Stimulated activated CD8-positive, alpha-beta memory T cell treated with anti-CD3 and anti-CD28 coated beads, Interleukin-2, amount 100 ng/mL, for 1 hour (primary cell): ENCODE measurements around the gene ALDH6A1.
A peak's percentile ranks its signal among the peaks of the same experiment; 100 is the strongest.
"Not testable (repeated sequence)": the region's sequence is repeated elsewhere in the genome, so short reads cannot be mapped to it uniquely, and the experiment has no call there.

Experiments used
- DNase-seq, 2 donors: peaks; one replicate each; pipeline ENCODE4 v3.0.0-alpha.2; 2020; ENCODE audit warnings: low read depth in 2 of 2

The ALDH6A1 gene

DNA sequence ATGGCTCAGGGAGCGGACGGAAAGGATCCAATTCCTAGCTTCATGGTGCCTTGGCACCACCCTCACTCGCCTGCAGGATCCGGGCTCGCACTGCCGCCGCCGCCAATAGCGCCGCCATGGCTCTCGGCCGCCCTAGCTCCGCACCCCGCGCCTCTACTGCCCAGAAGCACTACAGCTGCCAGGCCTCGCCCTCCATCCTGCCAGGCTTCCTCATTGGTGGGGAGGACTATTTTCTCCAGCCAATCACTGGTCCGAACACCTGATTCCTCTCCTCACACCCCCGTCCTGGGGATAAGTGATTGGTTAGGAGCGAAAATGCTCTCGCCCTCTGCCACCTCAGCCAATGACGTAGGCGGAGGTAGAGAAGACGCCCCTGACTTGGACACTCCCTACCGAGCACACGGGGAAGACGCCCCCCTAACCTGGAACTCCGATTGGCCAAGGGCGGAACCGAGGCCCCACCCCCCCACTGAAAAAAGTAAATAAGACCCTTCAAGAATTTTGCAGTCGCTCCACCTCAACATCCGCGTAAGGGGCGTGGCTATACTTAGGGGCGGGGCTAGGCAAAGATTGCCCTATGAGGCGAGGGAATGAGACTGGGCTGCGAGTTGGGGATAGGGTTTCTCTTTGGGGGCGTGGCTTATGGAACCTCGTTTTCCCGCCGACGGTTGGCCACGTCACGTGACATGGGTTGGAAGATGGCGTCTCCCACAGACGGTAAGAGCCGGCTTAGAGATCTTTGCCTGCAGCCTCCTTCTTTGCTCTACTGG, at the start of gene ALDH6A1, which contains the start of gene LIN52:
TSS of gene ALDH6A1 (minus strand) at position 177 of the 770 bp plus-strand sequence. CDS start at position 118, 59 bp downstream.
TSS of gene LIN52 (plus strand) at position 680 of the 770 bp plus-strand sequence. CDS start at position 699, 19 bp downstream.
- DNase-seq, result peak; percentile 100

DNA sequence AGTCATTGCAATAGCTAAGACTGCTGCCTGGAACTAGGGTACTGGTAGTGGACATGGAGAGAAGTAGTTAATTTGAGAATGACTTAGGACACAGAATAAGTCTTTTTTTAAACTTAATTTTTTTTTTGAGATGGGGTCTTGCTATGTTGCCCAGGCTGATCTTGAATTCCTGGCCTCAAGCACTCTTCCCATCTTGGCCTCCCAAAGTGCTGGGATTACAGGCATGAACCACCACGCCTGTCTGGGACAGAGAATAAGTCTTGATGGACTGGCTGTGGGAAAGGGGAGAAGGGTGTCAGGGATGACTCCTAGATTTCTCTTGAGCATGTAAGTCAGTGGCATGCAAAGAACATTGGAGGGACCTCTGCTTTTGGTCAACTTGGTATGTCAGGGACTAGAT, 43.4 kb upstream of the ALDH6A1 start:
- no peak for DNase-seq

DNA sequence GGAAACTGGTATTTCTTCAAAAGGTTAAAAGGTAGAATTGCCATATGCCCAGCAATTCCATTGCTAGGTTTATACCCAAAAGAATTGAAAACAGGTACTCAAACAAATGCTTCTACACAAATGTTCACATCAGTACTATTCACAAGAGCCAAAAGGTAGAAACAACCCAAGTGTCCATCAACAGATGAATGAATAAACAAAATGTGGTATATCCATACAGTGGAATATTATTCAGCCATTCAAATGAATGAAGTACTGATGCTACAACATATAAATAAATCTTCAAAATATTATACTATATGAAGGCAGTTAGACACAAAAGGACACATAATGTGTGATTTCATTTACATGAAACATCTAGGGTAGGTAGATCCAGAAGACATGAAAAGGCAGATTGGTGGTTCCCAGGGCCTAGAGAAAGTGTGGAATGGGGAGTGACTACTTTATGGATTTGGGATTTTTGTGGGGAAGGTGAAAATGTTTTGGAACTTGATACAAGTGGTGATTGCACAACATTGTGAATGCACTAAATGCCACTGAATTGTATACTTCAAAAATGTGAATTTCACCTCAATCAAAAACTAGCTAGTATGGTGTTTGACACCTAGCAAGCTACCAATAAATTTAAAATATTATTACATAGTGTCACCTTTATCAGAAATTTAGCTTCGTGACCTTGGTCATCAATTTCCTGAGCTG, 42.2 kb upstream of the ALDH6A1 start:
- DNase-seq, result no peak

DNA sequence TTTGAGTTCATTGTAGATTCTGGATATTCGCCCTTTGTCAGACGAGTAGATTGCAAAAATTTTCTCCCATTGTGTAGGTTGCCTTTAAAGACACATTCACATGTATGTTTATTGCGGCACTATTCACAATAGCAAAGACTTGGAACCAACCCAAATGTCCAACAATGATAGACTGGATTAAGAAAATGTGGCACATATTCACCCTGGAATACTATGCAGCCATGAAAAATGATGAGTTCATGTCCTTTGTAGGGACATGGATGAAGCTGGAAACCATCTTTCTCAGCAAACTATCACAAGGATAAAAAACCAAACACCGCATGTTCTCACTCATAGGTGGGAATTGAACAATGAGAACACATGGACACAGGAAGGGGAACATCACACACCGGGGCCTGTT, 41.2 kb upstream of the ALDH6A1 start:
- DNase-seq, result not testable (repeated sequence)

DNA sequence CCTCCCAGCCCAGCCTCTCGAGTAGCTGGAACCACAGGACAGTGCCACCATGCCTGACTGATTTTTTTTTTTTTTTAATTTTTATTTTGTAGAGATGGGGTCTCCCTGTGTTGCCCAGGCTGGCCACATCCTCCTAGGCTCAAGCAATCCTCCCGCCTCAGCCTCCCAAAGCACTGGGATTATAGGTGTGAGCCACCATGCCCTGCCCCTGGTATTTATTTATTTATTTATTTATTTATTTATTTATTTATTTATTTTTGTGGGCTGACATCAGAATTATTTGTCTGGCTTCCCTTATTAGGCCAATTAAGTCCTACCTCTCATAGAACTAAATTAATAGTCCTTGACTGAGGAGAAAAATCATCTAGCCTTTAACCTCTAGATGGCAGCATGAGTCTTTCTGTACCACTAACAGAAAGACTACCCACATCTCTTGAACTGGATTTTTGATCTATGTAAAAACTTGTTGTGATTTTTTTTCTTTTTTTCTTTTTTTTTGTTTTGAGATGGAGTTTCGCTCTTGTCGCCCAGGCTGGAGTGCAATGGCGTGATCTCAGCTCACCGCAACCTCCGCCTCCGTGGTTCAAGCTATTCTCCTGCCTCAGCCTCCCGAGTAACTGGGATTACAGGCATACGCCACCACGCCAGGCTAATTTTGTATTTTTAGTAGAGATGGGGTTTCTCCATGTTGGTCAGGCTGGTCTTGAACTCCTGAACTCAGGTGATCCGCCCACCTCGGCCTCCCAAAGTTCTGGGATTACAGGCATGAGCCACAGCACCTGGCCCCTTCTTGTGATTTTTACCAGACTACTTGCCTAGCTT, 27.4 kb upstream of the ALDH6A1 start:
- not testable (repeated sequence) for DNase-seq

DNA sequence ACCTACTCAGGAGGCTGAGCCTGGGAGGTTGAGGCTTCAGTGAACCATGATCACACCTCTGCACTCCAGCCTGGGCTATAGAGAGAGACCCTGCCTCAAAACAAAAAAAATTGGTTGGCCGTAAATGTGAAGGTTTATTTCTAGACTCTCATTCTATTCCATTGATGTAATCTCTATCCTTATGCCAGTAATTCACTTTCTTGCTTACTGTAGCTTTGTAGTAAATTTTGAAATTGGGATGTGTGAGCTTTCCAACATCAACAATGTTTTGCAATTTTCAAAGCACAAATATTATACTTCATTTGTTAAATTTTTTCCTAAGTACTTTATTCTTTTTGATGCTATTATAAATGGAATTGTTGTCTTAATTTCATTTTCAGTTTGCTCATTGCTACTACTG, 25.1 kb upstream of the ALDH6A1 start:
- no peak for DNase-seq

DNA sequence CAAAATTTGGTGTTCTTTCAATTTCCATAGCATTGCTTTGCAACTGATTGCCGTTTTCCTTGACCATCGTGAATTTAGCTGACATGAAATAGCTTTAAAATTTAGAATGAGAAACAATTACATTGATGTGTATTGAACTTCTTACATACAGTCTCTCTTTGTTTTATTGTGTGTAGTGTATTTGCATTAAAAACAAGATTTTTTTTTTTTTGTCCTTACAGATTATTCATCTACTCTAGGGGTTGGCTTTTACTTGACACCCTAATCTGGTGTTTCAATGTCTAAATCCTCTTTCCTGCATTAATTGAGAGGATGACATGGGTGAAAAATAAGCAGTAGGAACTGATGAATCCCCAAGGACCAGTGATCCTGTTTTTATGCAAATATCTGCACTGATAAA, 21.1 kb upstream of the ALDH6A1 start:
- no peak for DNase-seq

DNA sequence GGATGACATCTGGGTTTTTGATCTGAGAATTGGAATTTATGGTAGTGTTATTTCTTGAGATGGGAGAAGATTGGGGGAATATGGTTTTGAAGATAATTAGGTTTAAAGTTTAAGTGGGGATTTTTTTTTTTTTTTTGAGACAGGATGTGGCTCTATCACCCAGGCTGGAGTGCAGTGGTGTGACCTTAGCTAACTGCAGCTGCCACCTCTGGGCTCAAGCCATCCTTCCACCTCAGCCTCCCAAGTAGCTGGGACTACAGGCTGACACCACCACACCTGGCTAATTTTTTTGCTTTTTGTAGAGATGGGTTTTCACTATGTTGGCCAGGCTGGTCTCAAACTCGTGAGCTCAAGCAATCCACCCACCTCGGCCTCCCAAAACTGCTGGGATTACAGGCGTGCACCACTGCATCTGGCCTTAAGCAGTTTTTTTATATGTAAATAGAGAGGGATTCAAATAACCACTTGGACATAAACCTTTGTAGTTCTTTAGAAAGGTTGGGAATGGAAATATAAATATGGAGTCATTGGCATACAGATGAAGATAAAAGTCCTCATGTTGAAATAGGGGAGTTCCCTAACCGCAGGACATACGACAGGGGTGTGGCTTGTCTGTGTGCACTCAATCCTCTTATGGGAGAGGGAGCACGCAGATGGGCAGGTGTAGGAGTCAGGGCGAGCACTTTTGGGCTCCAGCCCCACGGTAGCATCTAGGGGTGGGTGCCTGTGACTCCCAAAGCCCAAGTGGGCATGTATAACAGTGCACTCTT, 5.2 kb upstream of the ALDH6A1 start:
- DNase-seq, result no peak

DNA sequence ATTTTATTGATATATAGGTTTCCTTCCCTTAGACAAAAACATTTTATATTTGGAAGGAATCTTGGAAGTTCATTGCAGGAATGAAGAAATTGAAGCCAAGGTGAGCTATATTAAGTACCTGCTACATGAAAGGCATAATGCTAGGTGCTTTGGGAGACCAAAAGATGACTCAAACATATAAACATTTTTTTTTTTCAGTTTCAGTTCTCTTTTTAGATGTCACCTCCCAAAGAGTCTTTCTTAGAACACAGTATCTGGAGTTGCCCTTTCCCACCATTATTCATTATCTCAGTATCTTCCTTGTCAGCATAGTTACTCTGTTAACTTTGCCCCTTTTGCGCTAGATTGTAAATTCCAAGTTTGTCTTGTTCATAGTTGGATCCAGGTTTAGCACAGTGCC, 1.6 kb upstream of the ALDH6A1 start:
- DNase-seq, result no peak

DNA sequence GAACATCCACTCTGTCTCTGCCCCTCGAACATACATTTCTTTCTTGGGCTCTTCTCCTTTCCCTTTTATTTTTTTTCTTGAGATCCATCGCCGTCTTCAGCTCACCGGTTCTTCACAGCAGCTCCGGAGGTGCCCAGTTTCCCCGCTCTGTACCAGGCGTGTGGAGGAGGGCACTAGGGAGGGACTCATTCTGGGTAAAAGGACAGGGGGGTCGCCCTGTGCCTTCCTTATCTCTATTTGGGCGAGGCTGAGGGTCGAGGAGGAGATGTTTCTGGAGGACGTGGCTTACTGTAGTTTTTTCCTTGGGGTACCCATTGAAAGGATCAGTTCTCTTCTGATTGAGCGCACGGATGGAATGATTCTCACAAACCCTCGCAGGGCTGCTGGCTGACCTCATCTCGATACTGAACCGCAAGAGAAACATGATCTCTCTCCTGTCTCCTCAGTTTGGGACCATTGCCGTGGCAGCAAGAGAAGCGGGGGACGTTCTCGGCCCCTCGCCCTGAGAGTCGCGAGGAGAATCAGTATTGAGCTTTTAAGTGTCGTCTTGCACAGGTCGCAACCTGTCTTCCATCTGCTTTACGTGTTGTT, 889 bp upstream of the ALDH6A1 start:
- peak in 1 of 2 donors; percentile 13 for DNase-seq

DNA sequence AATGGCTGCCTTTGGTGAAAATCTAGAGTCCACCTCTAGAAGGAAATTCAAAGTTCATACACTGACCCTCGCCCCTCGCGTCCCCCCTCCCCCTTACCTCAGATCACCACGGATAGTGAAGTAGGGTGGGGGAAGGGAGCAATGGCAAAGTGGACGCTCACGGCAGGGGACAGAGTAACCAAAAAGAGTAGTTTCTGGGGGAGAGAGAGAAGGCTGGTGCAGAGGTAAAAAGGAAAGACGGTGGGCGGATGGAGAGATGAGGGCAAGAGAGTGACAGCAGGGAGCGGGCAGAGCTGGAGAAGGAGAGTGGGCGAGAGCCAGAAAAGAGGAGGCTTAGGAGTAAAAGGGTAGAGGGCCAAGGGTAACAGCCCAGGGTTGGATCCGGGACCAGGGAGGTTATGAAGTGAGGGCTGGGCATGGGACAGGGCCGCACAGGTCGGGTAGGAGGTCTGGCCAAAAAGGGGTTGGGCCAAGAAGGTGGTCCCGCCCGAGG, 423 bp downstream of the ALDH6A1 start:
- no peak for DNase-seq

DNA sequence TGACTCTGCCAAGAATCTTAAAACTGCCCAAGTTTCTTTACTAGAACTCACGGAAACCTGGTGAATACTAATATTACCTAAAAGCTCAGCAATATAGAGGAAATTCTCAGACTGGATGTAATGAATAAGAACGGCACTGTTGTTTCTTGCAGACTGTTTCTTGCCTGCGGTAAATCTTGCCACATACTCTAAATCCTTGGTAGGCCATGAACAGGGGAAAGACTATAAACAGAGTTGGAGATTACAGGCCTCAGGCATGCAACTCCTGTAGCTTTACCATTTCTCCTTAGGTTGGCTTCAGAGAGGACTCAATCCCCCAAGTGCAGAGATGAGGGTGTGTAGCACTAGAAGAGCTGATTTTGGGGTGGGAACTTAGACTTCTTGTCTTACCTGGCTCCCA, 1.1 kb downstream of the ALDH6A1 start:
- DNase-seq, result no peak

DNA sequence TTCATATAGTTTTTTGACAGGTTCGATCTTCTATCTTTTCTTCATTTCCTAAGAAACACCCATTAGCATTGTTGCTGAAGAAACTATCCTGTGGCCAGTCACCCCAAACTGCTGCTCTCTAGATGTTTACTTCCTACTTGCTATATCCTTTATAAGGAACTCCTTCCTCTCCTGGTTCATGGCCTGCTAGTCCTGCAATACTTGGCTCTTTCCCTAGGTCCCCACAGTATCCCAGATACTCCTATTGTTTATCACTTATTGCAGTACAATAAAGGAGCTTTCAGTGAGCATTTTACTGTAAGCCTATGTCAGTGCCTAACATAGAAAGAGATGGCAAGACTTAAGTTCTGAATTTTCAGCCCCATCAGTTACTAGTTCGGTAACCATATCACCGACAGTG, 2.8 kb downstream of the ALDH6A1 start:
- no peak for DNase-seq

DNA sequence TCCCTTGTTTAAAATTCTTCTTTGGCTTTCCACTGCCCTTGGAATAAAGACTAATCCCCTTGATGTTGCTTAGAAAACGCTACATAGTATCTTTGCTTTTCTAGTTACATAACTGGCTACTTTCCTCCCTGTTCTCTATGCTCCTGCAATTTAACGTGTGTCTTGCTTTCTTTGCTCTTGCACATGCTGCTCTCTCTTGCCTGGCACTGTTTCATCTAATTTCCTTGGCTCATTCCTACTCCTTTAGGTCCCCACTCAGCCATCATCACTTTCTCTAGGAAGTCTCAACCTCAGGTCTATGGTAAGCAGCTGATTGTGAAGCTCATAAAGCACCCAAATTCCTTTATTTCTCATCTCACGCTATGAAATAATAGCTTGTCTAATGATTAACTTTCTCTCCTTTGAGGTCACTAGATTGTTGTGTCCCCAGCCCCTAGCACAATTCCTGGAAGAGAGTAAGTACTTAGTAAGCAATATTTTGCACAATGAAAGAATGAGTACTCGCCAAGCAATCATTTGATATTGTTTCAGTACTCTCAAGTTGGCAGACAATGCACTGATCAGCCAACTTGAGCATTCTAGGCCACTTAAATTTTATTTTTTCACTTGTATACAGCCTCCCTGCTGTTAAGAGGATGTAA, 3.3 kb downstream of the ALDH6A1 start:
- no peak for DNase-seq

DNA sequence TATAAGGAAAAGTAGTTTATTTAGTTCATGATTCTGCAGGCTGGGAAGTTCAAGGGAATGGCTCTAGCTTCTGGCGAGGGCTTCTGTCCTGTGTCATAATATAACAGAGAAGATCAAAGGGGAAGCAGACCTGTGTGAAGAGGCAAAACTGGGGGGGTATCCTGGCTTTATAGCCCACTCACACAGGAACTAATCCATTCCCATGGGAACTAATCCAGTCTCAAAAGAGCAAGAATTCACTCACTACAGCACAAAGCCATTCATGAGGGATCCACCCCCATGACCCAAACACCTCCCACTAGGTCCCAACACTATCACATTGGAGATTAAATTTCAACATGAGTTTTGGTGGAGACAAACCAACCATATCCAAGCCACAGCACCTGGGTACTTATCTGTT, 6.9 kb downstream of the ALDH6A1 start:
- DNase-seq, result no peak

DNA sequence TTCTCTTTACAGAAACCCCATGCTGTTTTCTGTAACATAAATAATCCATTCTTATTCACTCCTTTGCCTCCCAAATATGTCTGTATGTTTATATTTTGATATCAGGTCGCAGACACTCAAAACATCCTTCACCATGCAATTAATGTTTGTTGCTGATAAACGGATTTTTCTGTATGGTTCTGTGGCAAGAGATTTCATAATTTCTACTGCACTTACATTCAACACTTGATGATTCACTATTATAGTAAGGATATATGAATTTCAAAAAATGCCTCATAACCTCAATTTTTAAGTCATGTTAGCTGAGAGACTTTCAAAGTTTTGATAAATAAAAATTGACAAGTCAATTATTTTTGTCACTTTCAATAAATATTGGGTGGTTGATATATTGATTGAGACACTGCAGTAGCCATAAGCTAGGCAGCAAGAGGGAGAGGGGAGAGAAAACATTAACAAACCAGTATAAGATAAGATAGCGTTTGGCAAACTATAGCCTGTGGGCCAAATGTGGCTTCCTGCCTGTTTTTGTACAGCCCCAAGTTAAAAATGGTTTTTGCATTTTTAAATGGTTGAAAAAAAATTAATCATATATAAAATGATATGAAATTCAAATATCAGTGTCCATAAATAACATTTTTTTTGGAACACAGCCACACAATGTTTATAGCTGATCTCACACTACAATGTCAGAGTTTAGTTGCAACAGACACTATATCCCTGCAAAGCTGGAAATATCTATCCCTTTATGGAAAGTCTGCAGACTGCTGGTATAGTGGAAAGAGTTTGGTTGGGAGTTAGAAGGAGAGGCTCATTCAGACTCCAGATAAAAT, 18.3 kb downstream of the ALDH6A1 start:
- DNase-seq, result no peak

DNA sequence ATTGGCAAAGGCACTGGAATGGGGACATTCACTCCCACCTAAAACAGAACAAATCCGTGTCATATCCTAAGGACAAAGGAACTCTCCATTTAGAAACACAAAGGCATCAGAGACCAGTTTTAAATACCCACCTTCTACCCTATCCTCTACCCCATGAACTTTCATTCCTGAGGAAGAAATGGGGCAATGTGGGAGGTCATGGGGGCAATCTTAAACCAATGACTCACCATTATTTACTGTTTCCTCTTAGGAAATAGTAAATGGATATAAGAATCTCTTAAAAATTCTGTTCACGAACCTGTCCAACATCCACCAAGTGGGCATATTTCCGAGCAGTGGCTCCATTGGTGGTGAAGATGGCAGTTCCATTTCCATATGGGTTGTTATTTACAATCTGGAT, 19.4 kb downstream of the ALDH6A1 start:
- no peak for DNase-seq

DNA sequence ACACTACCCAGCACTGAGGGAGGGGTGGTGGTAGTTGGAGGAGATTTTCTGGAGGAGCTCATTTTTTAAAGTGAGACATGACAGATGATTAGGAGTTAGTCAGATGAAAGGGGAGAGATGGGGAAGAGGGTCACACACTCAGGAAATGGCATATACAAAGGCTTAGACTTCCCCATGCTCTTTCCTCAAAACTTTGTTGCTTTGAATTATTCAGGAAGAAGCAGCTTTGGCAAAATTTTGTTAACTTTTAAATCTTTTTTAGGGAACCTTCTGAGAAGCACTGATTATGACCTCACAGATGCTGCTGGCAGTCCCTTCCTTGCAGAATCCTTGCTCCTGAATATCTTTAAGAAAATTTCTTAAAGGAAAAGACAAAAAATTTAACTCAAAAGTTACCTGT, 19.8 kb downstream of the ALDH6A1 start:
- no peak for DNase-seq

DNA sequence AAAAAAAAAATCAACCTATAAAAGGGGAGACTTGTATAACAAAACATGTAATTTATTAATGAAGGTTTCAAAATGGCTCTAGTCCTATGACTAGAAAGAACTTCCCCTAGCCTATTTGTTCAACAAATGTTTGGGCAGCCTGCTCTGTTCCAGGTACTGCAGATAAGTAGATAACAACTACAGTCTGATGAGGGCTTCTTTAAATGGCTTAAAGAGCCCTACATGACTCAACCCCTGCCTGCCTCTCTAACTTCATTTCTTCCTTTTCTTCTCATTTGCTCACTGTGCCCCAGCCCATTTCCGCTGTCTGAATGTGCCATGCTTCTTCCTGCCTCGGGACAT, 21.5 kb downstream of the ALDH6A1 start:
- no peak for DNase-seq
